ENCODE measurements around the gene WDR83.
"Not testable (repeated sequence)": the region's sequence is repeated elsewhere in the genome, so short reads cannot be mapped to it uniquely, and the experiment has no call there.

The WDR83 gene

GRCh38 chr19:12656899-12657571 is 9.6 kb upstream of the WDR83 start:
- DNase-seq: no peak

GRCh38 chr19:12657966-12658365 is 8.6 kb upstream of the WDR83 start:
- no peak for DNase-seq

- DNase-seq: no peak
These were observed 5.6 kb upstream of the WDR83 start for GRCh38 chr19:12660980-12661379.

- no peak for DNase-seq
These were observed 2.0 kb upstream of the WDR83 start for GRCh38 chr19:12664406-12665280.

GRCh38 chr19:12665281-12665573 is 1.4 kb upstream of the WDR83 start:
- no peak for DNase-seq

GRCh38 chr19:12665671-12666264 is 839 bp upstream of the WDR83 start:
- DNase-seq: no peak

- DNase-seq: no peak
These were observed 1.2 kb downstream of the WDR83 start for GRCh38 chr19:12667731-12668302.

GRCh38 chr19:12668346-12668745 is 1.7 kb downstream of the WDR83 start:
- DNase-seq: no peak

GRCh38 chr19:12668932-12669269 is 2.3 kb downstream of the WDR83 start:
- DNase-seq: peak; percentile 42

GRCh38 chr19:12669270-12670158 is 2.9 kb downstream of the WDR83 start:
- peak; percentile 72 for DNase-seq

GRCh38 chr19:12670159-12670928 is 3.7 kb downstream of the WDR83 start:
- no peak for DNase-seq

GRCh38 chr19:12672744-12673143 is 6.1 kb downstream of the WDR83 start:
- no peak for DNase-seq

GRCh38 chr19:12675399-12675798 is 8.8 kb downstream of the WDR83 start:
- no peak for DNase-seq

GRCh38 chr19:12675940-12676339 is 9.3 kb downstream of the WDR83 start:
- no peak for DNase-seq

GRCh38 chr19:12676384-12676792 is 9.8 kb downstream of the WDR83 start:
- DNase-seq: peak; percentile 38

- DNase-seq: no peak
These were observed 10.3 kb downstream of the WDR83 start for GRCh38 chr19:12676928-12677327.

- not testable (repeated sequence) for DNase-seq
These were observed 11.4 kb downstream of the WDR83 start for GRCh38 chr19:12678039-12678438.

- DNase-seq: no peak
These were observed 13.4 kb downstream of the WDR83 start for GRCh38 chr19:12680034-12680433.

GRCh38 chr19:12681074-12681987 is 14.7 kb downstream of the WDR83 start, which contains the start of gene DHPS:
TSS of gene DHPS (minus strand) at chr19:12681880. CDS start at chr19:12681766, 114 bp downstream.
- DNase-seq: peak; percentile 85

- no peak for DNase-seq
These were observed 19.2 kb downstream of the WDR83 start for GRCh38 chr19:12685831-12686230.
